Measurements from ENCODE around the gene PRKCH. TPM values are rescaled to one million over a fixed set of nuclear protein-coding genes. Genes with fewer than 3 reads are reported as not detected.

Gene PRKCH
- 226 TPM for total RNA-seq

DNA sequence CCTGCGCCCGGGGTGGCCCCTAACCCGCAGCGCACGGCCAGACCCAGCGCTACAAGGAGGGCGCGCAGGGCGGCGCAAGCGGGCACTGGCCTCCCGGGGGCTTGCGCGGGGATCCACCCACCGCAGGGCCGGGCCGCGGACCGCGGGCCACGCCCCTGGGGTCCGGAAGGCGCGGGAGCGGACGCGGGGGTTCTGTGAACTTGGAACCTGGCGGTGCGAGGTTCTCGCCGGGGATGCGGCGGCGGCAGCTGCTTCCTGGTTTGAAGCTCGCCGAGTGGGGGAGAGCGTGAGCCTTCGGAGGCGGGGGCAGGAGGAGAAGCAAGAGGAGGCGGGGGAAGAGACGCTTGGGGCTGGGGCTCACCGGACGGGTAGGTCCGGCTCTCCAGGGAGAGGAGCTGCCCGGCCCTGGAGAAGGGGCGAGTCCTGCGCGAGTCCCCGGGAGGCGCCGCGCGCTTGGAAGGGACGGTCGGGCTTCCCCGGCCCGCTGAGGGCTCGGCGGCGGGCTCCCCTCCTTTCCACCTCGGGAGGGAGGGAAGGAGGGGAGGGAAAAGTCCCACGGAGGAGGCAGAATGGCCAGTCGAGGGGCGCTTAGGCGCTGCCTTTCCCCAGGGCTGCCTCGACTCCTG, at the start of gene PRKCH:
PRKCH (plus strand) TSS at position 195 of the 626 bp plus-strand sequence. CDS start 523 bp downstream, outside the sequence.
- no peaks in the 10 kb centered on the region for H3K9me3 ChIP-seq (ENCODE audit: low read depth, low read length)
- H3K4me3 ChIP-seq (ENCODE audit: low read length), result peak within 1 kb of the TSS; percentile 82
- H3K27me3 ChIP-seq (ENCODE audit: insufficient read depth, low read length), result peaks cover 12% of the 10 kb centered on the region
- H3K4me1 ChIP-seq (ENCODE audit: insufficient read depth, low read length), result peaks cover 33% of the 10 kb centered on the region

GRCh38 chr14:61277232-61277631, 44.1 kb upstream of the PRKCH start:
- Histone ChIP-seq H3K27me3 (ENCODE audit: insufficient read depth, low read length) (peaks cover 63% of the 10 kb centered on the region), H3K4me3 (ENCODE audit: low read length) (no peak overlapping the region), H3K9me3 (ENCODE audit: low read depth, low read length) (no peaks in the 10 kb centered on the region)

GRCh38 chr14:61277784-61278183, 43.6 kb upstream of the PRKCH start:
- H3K4me3 ChIP-seq (ENCODE audit: low read length), result no peak overlapping the region
- H3K4me1 ChIP-seq (ENCODE audit: insufficient read depth, low read length), result peaks cover 18% of the 10 kb centered on the region
- H3K27me3 ChIP-seq (ENCODE audit: insufficient read depth, low read length), result peaks cover 64% of the 10 kb centered on the region
- no peaks in the 10 kb centered on the region for H3K9me3 ChIP-seq (ENCODE audit: low read depth, low read length)

More at GRCh38 chr14:61277232-61277631, 44.1 kb upstream of the PRKCH start:
- peaks cover 18% of the 10 kb centered on the region for H3K4me1 ChIP-seq (ENCODE audit: insufficient read depth, low read length)

GRCh38 chr14:61279082-61279481, 42.3 kb upstream of the PRKCH start:
- H3K27me3 ChIP-seq (ENCODE audit: insufficient read depth, low read length), result peaks cover 67% of the 10 kb centered on the region
- H3K9me3 ChIP-seq (ENCODE audit: low read depth, low read length), result no peaks in the 10 kb centered on the region
- no peak overlapping the region for H3K4me3 ChIP-seq (ENCODE audit: low read length)
- H3K4me1 ChIP-seq (ENCODE audit: insufficient read depth, low read length), result peaks cover 18% of the 10 kb centered on the region

- Histone ChIP-seq H3K27me3 (ENCODE audit: insufficient read depth, low read length) (peaks cover 63% of the 10 kb centered on the region), H3K4me1 (ENCODE audit: insufficient read depth, low read length) (peaks cover 18% of the 10 kb centered on the region), H3K9me3 (ENCODE audit: low read depth, low read length) (no peaks in the 10 kb centered on the region), H3K4me3 (ENCODE audit: low read length) (peak overlapping the region; percentile 35)
These were observed 41.3 kb upstream of the PRKCH start for GRCh38 chr14:61280092-61280525.

DNA sequence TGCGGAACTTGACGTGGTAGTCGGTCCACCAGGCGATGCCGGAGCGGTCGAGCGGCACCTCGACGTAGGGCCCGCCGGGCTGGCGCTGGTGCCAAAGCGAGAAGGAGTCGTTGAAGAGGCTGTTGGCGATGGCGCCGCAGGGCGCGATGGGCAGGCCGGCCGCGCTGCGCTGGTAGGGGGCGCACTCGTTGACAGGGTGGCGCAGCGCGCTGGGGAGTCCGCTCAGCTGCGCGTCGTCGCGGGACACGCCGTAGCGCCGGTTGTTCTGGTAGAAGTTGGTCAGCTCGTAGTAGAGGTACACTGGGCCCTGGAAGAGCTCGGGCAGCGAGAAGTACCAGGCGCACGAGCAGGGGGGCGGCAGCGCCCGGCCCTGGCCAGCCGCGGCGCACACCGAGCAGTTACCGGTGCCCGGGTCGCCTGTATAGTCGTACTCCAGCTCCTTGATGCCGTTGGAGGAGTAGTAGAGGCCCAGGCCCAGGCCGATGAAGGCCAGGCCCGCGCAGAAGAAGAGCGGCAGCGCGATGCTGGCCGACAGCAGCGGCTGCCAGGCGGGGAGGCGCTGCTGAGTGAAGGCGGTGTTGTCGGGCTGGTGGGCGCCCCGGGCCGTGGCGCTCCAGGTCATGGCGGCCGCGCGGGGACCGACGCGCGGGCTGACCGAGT, 40.7 kb upstream of the PRKCH start:
- no peaks in the 10 kb centered on the region for H3K9me3 ChIP-seq (ENCODE audit: low read depth, low read length)
- peaks cover 64% of the 10 kb centered on the region for H3K27me3 ChIP-seq (ENCODE audit: insufficient read depth, low read length)
- peak overlapping the region; percentile 35 for H3K4me3 ChIP-seq (ENCODE audit: low read length)
- peaks cover 18% of the 10 kb centered on the region for H3K4me1 ChIP-seq (ENCODE audit: insufficient read depth, low read length)

- Histone ChIP-seq H3K4me1 (ENCODE audit: insufficient read depth, low read length) (peaks cover 18% of the 10 kb centered on the region), H3K27me3 (ENCODE audit: insufficient read depth, low read length) (peaks cover 64% of the 10 kb centered on the region), H3K9me3 (ENCODE audit: low read depth, low read length) (no peaks in the 10 kb centered on the region), H3K4me3 (ENCODE audit: low read length) (peak within 1 kb of the TSS; percentile 35)
These were observed 40.0 kb upstream of the PRKCH start, which contains the start of gene TMEM30B for GRCh38 chr14:61281186-61281947. TMEM30B (minus strand) TSS chr14:61281338; CDS start chr14:61281147, 191 bp downstream.

DNA sequence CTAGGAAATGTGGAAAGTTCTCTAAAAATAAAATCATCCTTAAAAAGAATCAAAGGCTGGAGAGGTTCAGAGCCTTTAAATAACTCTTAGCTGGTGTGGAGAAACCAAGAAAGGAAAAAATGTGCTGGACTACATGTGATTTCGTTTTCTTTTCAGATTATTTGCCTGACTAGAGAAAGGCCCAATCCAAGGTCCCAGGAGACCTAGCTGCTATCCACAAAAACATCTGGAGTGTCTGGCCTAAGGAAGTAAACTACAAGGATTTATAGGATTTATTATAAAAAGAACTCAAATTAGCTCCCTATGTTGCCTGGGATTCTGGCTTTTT, 39.5 kb upstream of the PRKCH start:
- H3K9me3 ChIP-seq (ENCODE audit: low read depth, low read length), result no peaks in the 10 kb centered on the region
- peaks cover 64% of the 10 kb centered on the region for H3K27me3 ChIP-seq (ENCODE audit: insufficient read depth, low read length)
- no peak overlapping the region for H3K4me3 ChIP-seq (ENCODE audit: low read length)
- H3K4me1 ChIP-seq (ENCODE audit: insufficient read depth, low read length), result peaks cover 18% of the 10 kb centered on the region

- Histone ChIP-seq H3K9me3 (ENCODE audit: low read depth, low read length) (no peaks in the 10 kb centered on the region), H3K4me1 (ENCODE audit: insufficient read depth, low read length) (peaks cover 18% of the 10 kb centered on the region), H3K4me3 (ENCODE audit: low read length) (no peak overlapping the region), H3K27me3 (ENCODE audit: insufficient read depth, low read length) (peaks cover 59% of the 10 kb centered on the region)
These were observed 38.6 kb upstream of the PRKCH start for GRCh38 chr14:61282746-61283145.

GRCh38 chr14:61284001-61284400, 37.4 kb upstream of the PRKCH start:
- Histone ChIP-seq H3K4me3 (ENCODE audit: low read length) (no peak overlapping the region), H3K9me3 (ENCODE audit: low read depth, low read length) (no peaks in the 10 kb centered on the region), H3K4me1 (ENCODE audit: insufficient read depth, low read length) (peaks cover 18% of the 10 kb centered on the region), H3K27me3 (ENCODE audit: insufficient read depth, low read length) (peaks cover 48% of the 10 kb centered on the region)

GRCh38 chr14:61285364-61285763, 36.0 kb upstream of the PRKCH start:
- peaks cover 11% of the 10 kb centered on the region for H3K4me1 ChIP-seq (ENCODE audit: insufficient read depth, low read length)
- peaks cover 34% of the 10 kb centered on the region for H3K27me3 ChIP-seq (ENCODE audit: insufficient read depth, low read length)
- no peaks in the 10 kb centered on the region for H3K9me3 ChIP-seq (ENCODE audit: low read depth, low read length)
- H3K4me3 ChIP-seq (ENCODE audit: low read length), result no peak overlapping the region

- Histone ChIP-seq H3K4me1 (ENCODE audit: insufficient read depth, low read length) (no peaks in the 10 kb centered on the region), H3K27me3 (ENCODE audit: insufficient read depth, low read length) (peaks cover 23% of the 10 kb centered on the region), H3K4me3 (ENCODE audit: low read length) (no peak overlapping the region), H3K9me3 (ENCODE audit: low read depth, low read length) (no peaks in the 10 kb centered on the region)
These were observed 34.2 kb upstream of the PRKCH start for GRCh38 chr14:61287196-61287595.

GRCh38 chr14:61288228-61288627, 33.2 kb upstream of the PRKCH start:
- Histone ChIP-seq H3K9me3 (ENCODE audit: low read depth, low read length) (no peaks in the 10 kb centered on the region), H3K27me3 (ENCODE audit: insufficient read depth, low read length) (peaks cover 13% of the 10 kb centered on the region), H3K4me3 (ENCODE audit: low read length) (no peak overlapping the region), H3K4me1 (ENCODE audit: insufficient read depth, low read length) (no peaks in the 10 kb centered on the region)

DNA sequence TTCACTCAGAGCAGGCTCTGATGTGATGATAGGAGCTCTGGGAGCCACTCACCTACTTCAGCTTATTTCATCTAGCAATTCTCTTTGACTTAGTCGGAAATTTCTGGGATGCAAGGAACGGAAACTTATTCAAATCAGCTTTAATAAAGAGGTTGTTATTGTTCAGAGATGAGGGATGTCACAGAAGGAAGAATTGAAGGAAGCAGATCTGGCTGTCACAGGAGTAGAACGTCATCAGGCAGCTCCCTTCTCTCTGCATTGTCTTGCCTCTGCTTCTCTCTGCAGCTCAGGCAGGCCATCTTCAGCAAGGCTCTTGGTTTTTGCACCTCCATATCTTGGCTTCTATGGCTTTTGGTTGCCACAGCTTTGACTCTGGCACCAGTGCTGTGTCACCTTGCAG, 32.7 kb upstream of the PRKCH start:
- H3K4me1 ChIP-seq (ENCODE audit: insufficient read depth, low read length), result no peaks in the 10 kb centered on the region
- H3K4me3 ChIP-seq (ENCODE audit: low read length), result no peak overlapping the region
- peaks cover 9% of the 10 kb centered on the region for H3K27me3 ChIP-seq (ENCODE audit: insufficient read depth, low read length)
- no peaks in the 10 kb centered on the region for H3K9me3 ChIP-seq (ENCODE audit: low read depth, low read length)

GRCh38 chr14:61290701-61291100, 30.7 kb upstream of the PRKCH start:
- Histone ChIP-seq H3K27me3 (ENCODE audit: insufficient read depth, low read length) (peaks cover 1% of the 10 kb centered on the region), H3K4me3 (ENCODE audit: low read length) (no peak overlapping the region), H3K4me1 (ENCODE audit: insufficient read depth, low read length) (no peaks in the 10 kb centered on the region), H3K9me3 (ENCODE audit: low read depth, low read length) (no peaks in the 10 kb centered on the region)

Data from mononuclear cell (primary cell).